NCI-H345 (cell line): ENCODE measurements around the gene FAM177B.
"Not testable (repeated sequence)": the region's sequence is repeated elsewhere in the genome, so short reads cannot be mapped to it uniquely, and the experiment has no call there.

Experiments
- DNase-seq: peaks from one replicate; lab custom pipeline; 2025; lab: John Stamatoyannopoulos, UW

Gene FAM177B

GRCh38 chr1:222739929-222740328, 2.9 kb downstream of the FAM177B start:
- DNase-seq = no peak

GRCh38 chr1:222741630-222742457, 4.8 kb downstream of the FAM177B start:
- DNase-seq = not testable (repeated sequence)

- DNase-seq = no peak
These were observed 12.9 kb downstream of the FAM177B start for GRCh38 chr1:222749927-222750326.

- no peak for DNase-seq
These were observed 13.6 kb downstream of the FAM177B start for GRCh38 chr1:222750651-222751050.

DNA sequence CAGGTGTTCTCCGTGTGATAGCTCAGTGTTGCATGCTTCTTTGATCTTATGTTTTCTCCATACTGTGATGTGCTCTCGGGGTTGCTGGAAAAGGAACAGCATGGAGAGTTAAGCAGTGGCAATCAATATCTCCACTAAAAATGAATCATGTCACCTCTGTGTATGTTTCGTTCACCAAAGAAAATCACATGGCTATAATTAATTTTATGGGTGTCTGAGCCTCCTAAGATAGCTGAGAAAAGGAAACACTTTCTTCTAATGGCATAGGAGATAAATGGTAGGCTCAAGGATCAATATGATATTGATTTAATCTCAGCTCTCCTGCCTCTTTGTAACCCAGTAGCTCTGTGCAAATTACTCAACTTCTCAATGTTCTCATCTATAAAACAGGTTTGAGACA, 14.3 kb downstream of the FAM177B start:
- no peak for DNase-seq

GRCh38 chr1:222754366-222755139, 17.6 kb downstream of the FAM177B start:
- no peak for DNase-seq

DNA sequence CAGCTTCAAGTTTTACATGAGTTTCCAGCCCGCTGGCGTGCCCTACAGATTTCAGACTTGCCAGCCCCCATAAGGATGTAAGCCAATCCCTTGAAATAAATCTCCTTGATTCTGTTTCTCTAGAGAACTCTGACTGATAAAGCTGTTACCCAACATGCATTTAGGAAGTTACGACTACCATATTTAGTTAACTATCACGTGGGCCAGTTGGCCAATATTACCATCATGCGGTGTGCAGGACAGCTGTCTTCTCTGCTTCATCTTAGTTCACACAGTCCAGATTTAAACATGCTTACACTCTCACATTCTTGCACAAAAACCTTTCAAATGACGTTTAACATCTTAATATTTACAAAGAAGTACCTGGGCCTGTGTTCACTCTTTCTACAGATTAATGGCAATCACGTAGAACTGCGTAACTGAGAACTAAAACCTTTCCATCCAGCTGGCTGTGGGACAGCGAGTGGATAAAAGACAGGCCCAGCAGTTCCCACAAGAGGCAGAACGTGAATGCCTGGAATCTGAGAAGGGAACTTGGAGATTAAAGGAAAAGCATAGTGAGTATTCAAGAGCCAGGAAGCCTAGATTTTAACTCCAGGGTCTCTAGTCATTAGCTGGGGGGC, 20.8 kb downstream of the FAM177B start:
- DNase-seq = no peak

DNA sequence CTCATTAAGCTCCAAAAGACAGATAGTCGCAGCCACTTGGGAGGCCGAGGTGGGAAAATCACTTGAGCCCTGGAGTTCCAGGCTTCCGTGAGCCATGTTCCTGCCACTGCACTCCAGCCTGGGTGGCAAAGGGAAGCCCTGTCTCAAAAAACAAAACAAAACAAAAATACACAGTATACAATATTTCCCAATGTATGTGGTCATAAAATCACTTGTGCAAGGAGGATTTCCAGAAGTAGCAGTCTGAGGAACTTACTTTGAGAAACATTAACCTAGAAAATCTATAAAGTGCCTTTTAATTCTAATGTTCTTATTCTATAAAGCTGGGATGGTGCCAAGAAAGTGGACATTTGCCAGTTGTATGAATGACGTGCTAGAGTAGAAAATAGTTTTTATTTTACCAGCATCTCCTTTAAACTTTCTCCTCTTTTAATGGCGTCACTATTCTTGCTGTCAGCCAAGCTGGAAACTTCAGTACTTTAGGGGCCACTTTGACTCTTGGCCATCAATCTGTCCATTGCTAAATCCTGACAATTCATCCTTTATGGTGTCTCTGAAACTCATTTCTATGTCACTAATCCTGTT, 22.5 kb downstream of the FAM177B start:
- no peak for DNase-seq

DNA sequence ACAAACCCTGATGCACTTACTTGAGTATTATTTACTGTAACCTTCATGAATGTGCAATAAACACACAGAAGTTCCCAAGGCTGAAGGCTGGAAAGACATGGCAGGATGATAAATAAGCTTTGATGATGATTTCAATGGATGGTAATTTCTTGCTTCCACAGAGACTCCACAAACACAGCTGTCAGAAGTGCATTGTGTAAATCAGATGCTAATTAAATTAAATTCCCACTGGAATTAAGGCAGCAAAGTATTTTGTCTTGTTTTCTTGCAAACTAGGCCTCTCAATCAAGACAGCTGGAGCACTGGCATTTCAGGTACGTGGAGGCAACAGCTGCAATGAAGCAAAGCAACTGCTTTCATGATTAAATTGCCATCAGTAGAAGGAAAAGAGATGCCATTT, 24.1 kb downstream of the FAM177B start:
- no peak for DNase-seq

DNA sequence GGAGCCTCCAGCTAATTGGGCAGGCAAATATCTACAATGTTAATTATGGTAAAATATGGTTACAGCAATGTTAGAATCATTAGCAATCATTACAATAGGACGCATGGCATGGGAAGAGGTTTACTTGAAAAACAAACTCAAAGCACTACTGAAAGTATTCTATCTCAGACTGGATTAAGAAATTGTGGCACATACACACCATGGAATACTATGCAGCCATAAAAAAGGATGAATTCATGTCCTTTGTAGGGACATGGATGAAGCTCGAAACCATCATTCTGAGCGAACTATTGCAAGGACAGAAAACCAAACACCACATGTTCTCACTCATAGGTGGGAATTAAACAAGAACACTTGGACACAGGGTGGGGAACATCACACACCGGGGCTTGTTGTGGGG, 25.2 kb downstream of the FAM177B start:
- DNase-seq = not testable (repeated sequence)

GRCh38 chr1:222767152-222767571, 30.2 kb downstream of the FAM177B start:
- no peak for DNase-seq

GRCh38 chr1:222768592-222768991, 31.6 kb downstream of the FAM177B start:
- DNase-seq = no peak

- DNase-seq = no peak
These were observed 32.2 kb downstream of the FAM177B start for GRCh38 chr1:222769181-222769580.

DNA sequence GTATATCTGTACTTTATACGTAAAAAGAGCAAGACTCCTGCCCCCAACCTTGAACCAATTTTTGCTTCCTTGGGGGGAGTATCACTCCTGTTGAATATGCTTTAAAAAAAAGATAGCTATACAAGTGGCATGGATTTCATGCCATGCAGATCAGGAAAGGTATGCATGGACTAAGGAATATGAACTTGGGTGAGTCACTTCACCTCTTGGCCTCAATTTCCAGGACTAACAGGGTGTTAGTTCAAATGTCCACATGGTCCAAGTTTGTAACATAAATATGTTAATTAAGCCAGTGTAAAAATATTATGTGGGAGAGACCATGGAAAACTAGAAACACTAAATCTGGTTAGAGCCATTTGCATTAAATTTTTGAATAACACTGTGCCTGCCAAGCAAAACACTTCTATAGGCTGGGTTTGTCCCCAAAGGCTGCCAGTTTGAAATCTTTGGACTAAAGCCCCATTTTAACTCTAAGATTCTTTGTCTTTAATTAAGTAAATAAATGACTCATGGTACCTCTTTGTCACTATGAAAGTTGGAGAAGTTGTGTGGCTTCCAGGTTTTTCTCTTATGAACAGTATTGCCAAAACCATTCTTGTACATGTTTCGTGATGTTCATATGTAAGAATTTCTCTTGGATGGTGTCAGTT, 33.1 kb downstream of the FAM177B start:
- DNase-seq = no peak

DNA sequence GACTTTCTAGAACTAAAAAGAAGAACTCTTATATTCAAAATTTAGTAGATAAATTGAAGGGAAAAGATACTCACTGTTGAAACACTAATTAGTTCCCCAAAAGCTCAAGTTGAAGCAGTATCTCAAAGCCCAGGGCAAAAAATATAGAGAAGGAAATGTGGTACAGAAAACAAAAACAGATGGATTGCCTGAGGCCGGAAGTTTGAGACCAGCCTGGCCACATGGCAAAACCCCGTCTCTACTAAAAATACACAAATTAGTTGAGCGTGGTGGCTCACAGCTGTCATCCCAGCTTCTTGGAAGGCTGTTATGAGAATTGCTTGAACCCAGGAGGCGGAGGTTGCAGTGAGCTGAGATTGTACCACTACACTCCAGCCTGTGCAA, 36.0 kb downstream of the FAM177B start:
- DNase-seq = no peak

DNA sequence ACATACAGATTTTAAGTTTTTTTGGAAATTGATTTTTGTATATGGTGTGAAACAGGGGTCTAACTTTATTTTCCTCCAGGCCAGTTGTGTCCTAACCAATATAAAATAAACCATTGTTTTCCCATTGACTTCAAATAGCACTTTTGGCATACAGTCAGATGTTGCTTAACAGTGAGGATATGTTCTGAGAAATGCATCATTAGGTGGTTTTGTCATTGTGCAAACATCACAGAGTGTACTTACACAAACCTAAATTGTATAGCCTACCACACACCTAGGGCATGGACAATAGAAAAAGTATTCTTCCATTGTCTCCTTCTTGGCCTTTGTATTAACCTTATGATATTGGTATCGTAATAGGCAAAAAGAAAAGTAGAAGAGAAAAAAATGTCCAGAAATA, 40.5 kb downstream of the FAM177B start:
- peak; percentile 65 for DNase-seq

DNA sequence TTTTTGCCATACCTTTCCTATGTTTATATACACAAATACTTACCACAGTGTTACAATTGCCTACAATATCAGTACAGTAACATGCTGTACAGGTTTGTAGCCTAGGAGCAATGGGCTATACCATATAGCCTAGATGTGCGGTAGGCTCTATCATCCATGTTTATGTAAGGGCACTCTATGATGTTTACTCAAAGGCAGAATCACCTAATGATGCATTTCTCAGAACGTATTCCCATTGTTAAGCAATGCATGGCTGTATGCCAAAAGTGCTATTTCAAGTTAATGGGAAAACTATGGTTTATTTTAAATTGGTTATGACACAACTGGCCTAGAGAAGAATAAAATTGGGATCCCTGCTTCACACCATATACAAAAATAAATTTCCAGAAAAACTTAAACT, 41.0 kb downstream of the FAM177B start:
- peak; percentile 90 for DNase-seq

- no peak for DNase-seq
These were observed 44.2 kb downstream of the FAM177B start for GRCh38 chr1:222781251-222781650.

DNA sequence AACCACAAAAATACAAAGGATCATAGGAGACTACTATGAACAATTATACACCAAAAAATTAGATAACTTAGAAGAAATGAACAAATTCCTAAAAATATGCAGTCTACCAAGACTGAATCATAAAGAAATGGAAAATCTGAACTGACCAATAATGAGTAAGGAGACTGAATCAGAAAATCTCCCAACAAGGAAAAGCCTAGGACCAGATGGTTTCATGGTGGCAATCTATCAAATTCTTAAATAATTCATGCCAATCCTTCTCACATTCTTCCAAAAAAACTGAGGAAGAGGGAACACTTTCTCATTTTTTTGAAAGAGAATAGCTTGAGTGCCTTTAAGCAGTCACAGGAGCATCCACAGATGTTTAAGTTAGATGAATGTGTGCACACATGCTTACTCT, 46.0 kb downstream of the FAM177B start:
- DNase-seq = no peak

DNA sequence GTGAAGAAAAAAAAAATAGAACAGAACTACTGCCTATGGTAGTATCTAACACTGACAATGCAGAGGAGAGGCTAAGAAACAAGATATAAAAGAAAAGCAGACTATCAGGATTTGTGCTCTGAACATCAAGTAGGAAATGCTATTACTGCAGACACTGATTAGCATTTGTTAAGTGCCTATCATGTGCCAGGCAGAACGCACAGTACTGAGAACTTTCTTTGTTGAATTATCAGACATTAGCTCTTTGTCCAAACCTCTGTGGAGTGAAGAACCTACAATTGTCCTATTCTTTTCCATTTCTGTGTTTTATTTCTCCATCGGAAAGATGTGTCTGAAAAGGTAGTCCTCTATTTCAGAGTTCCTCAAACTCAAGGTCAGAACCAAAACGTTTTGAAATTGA, 47.4 kb downstream of the FAM177B start:
- DNase-seq = peak; percentile 9

- peak; percentile 33 for DNase-seq
These were observed 47.9 kb downstream of the FAM177B start for GRCh38 chr1:222784916-222785315.

- no peak for DNase-seq
These were observed 48.5 kb downstream of the FAM177B start for GRCh38 chr1:222785529-222785928.
